Neuron (in vitro differentiated cells): ENCODE measurements around the gene LRRC63.

Experiments used
- H2AFZ ChIP-seq: one replicate; pipeline ENCODE4 v1.6.1; 2013; ENCODE audit warnings: low read depth, mild to moderate bottlenecking, inconsistent platforms, low read length, moderate library complexity
- H3K27me3 ChIP-seq: one replicate; pipeline ENCODE4 v1.6.1; 2013; ENCODE audit warnings: low read length; ENCODE audit not compliant: insufficient read depth
- H3K36me3 ChIP-seq: one replicate; pipeline ENCODE4 v1.6.1; 2013; ENCODE audit warnings: low read length; ENCODE audit not compliant: insufficient read depth
- H3K4me1 ChIP-seq: one replicate; pipeline ENCODE4 v1.6.1; 2013; ENCODE audit warnings: low read length; ENCODE audit not compliant: insufficient read depth
- H3K4me3 ChIP-seq: 2 replicates; pipeline ENCODE4 v1.5.1; 2013; ENCODE audit warnings: mild to moderate bottlenecking, low read length, moderate library complexity
- H3K9me3 ChIP-seq: one replicate; pipeline ENCODE4 v1.6.1; 2013; ENCODE audit warnings: low read length

Gene LRRC63

GRCh38 chr13:46313432-46314257 is 101.9 kb downstream of the LRRC63 start:
- H3K9me3 ChIP-seq, result no peaks in the 10 kb centered on the region
- no peaks in the 10 kb centered on the region for H3K27me3 ChIP-seq
- no peaks in the 10 kb centered on the region for H3K4me1 ChIP-seq
- H2AFZ ChIP-seq, result no peak overlapping the region
- H3K4me3 ChIP-seq, result no peak overlapping the region
- H3K36me3 ChIP-seq, result no peaks in the 10 kb centered on the region

- Histone ChIP-seq H3K9me3 (no peaks in the 10 kb centered on the region), H3K4me1 (no peaks in the 10 kb centered on the region), H3K4me3 (no peak overlapping the region), H3K36me3 (no peaks in the 10 kb centered on the region), H3K27me3 (no peaks in the 10 kb centered on the region), H2AFZ (no peak overlapping the region)
Observed at GRCh38 chr13:46314587-46314986, 102.9 kb downstream of the LRRC63 start.

- H3K27me3 ChIP-seq, result no peaks in the 10 kb centered on the region
- no peaks in the 10 kb centered on the region for H3K4me1 ChIP-seq
- H3K9me3 ChIP-seq, result no peaks in the 10 kb centered on the region
- no peaks in the 10 kb centered on the region for H3K36me3 ChIP-seq
- H3K4me3 ChIP-seq, result no peak overlapping the region
- H2AFZ ChIP-seq, result no peak overlapping the region
Observed at GRCh38 chr13:46315036-46315435, 103.3 kb downstream of the LRRC63 start.

- no peaks in the 10 kb centered on the region for H3K36me3 ChIP-seq
- no peak overlapping the region for H3K4me3 ChIP-seq
- no peaks in the 10 kb centered on the region for H3K4me1 ChIP-seq
- H2AFZ ChIP-seq, result no peak overlapping the region
- H3K9me3 ChIP-seq, result no peaks in the 10 kb centered on the region
- peaks cover 2% of the 10 kb centered on the region for H3K27me3 ChIP-seq
Observed at GRCh38 chr13:46315491-46316075, 103.9 kb downstream of the LRRC63 start.

- Histone ChIP-seq H3K36me3 (no peaks in the 10 kb centered on the region), H3K9me3 (no peaks in the 10 kb centered on the region), H3K4me3 (no peak overlapping the region), H2AFZ (no peak overlapping the region), H3K27me3 (peaks cover 2% of the 10 kb centered on the region), H3K4me1 (no peaks in the 10 kb centered on the region)
Observed at GRCh38 chr13:46317120-46317519, 105.4 kb downstream of the LRRC63 start.

- Histone ChIP-seq H3K36me3 (no peaks in the 10 kb centered on the region), H3K9me3 (no peaks in the 10 kb centered on the region), H2AFZ (no peak overlapping the region), H3K4me3 (no peak overlapping the region), H3K4me1 (no peaks in the 10 kb centered on the region), H3K27me3 (peaks cover 2% of the 10 kb centered on the region)
Observed at GRCh38 chr13:46318986-46319385, 107.3 kb downstream of the LRRC63 start.

GRCh38 chr13:46320406-46320805 is 108.7 kb downstream of the LRRC63 start:
- H3K9me3 ChIP-seq, result no peaks in the 10 kb centered on the region
- no peaks in the 10 kb centered on the region for H3K36me3 ChIP-seq
- H3K4me1 ChIP-seq, result no peaks in the 10 kb centered on the region
- no peak overlapping the region for H2AFZ ChIP-seq
- H3K4me3 ChIP-seq, result no peak overlapping the region
- peaks cover 2% of the 10 kb centered on the region for H3K27me3 ChIP-seq

- Histone ChIP-seq H2AFZ (no peak overlapping the region), H3K36me3 (no peaks in the 10 kb centered on the region), H3K27me3 (peaks cover 2% of the 10 kb centered on the region), H3K9me3 (no peaks in the 10 kb centered on the region), H3K4me1 (no peaks in the 10 kb centered on the region), H3K4me3 (no peak overlapping the region)
Observed at GRCh38 chr13:46320821-46321220, 109.1 kb downstream of the LRRC63 start.

GRCh38 chr13:46321494-46322225 is 109.9 kb downstream of the LRRC63 start:
- no peaks in the 10 kb centered on the region for H3K9me3 ChIP-seq
- H3K4me1 ChIP-seq, result no peaks in the 10 kb centered on the region
- no peak overlapping the region for H3K4me3 ChIP-seq
- H3K36me3 ChIP-seq, result no peaks in the 10 kb centered on the region
- H2AFZ ChIP-seq, result no peak overlapping the region
- H3K27me3 ChIP-seq, result peaks cover 2% of the 10 kb centered on the region

GRCh38 chr13:46324976-46325375 is 113.2 kb downstream of the LRRC63 start:
- H3K4me3 ChIP-seq, result no peak overlapping the region
- no peaks in the 10 kb centered on the region for H3K9me3 ChIP-seq
- no peaks in the 10 kb centered on the region for H3K36me3 ChIP-seq
- H2AFZ ChIP-seq, result no peak overlapping the region
- H3K4me1 ChIP-seq, result no peaks in the 10 kb centered on the region
- H3K27me3 ChIP-seq, result peaks cover 8% of the 10 kb centered on the region
